NCI-H524 treated with DMSO at 0.1 percent for 48 hours (cell line): ENCODE data around the gene ALK.

ENCODE experiments used
- DNase-seq: peaks from one replicate; lab custom pipeline; 2025; lab: John Stamatoyannopoulos, UW

ALK gene

GRCh38 chr2:29363111-29363510 is 558.3 kb downstream of the ALK start:
- DNase-seq, result no peak

GRCh38 chr2:29361231-29361630 is 560.2 kb downstream of the ALK start:
- DNase-seq, result no peak

- DNase-seq, result no peak
Observed at GRCh38 chr2:29360016-29360784, 561.2 kb downstream of the ALK start.

GRCh38 chr2:29353403-29353991 is 567.9 kb downstream of the ALK start:
- no peak for DNase-seq

GRCh38 chr2:29351916-29352591 is 569.3 kb downstream of the ALK start:
- peak; percentile 71 for DNase-seq

GRCh38 chr2:29351248-29351647 is 570.1 kb downstream of the ALK start:
- DNase-seq, result no peak

- DNase-seq, result no peak
Observed at GRCh38 chr2:29349316-29350030, 571.9 kb downstream of the ALK start.

GRCh38 chr2:29347774-29348461 is 573.5 kb downstream of the ALK start:
- DNase-seq, result no peak

- DNase-seq, result no peak
Observed at GRCh38 chr2:29345236-29345635, 576.1 kb downstream of the ALK start.

GRCh38 chr2:29343830-29344229 is 577.6 kb downstream of the ALK start:
- no peak for DNase-seq

GRCh38 chr2:29336341-29337241 is 584.8 kb downstream of the ALK start:
- peak; percentile 57 for DNase-seq

GRCh38 chr2:29335396-29335795 is 586.0 kb downstream of the ALK start:
- DNase-seq, result no peak

- no peak for DNase-seq
Observed at GRCh38 chr2:29334706-29335105, 586.7 kb downstream of the ALK start.

- peak; percentile 74 for DNase-seq
Observed at GRCh38 chr2:29332540-29332939, 588.8 kb downstream of the ALK start.

- DNase-seq, result no peak
Observed at GRCh38 chr2:29329899-29330298, 591.5 kb downstream of the ALK start.

- no peak for DNase-seq
Observed at GRCh38 chr2:29326926-29327325, 594.5 kb downstream of the ALK start.

- no peak for DNase-seq
Observed at GRCh38 chr2:29325544-29325943, 595.8 kb downstream of the ALK start.

- peak; percentile 34 for DNase-seq
Observed at GRCh38 chr2:29323961-29324360, 597.4 kb downstream of the ALK start.

- no peak for DNase-seq
Observed at GRCh38 chr2:29323301-29323700, 598.1 kb downstream of the ALK start.

GRCh38 chr2:29322011-29322410 is 599.4 kb downstream of the ALK start:
- DNase-seq, result no peak
